Esophagus squamous epithelium (tissue), 5 donors: ENCODE data around the gene SUPT6H. TPM values are rescaled to one million over a fixed set of nuclear protein-coding genes. Genes with fewer than 3 reads are reported as not detected.

Experiments used
- DNase-seq: peaks from one replicate; lab custom pipeline; 2025; lab: John Stamatoyannopoulos, UW
- H3K27ac ChIP-seq, 4 donors: fragments of 200-600 bp; sonication (generic); one replicate each; pipeline ENCODE4 v1.5.1; 2016 to 2019; ENCODE audit warnings: mild to moderate bottlenecking in 1 of 4
- H3K27me3 ChIP-seq, 4 donors: fragments of 200-600 bp; sonication (generic); 1 replicate in 3 of 4; 2 replicates in 1 of 4; pipeline versions ENCODE4 v1.5.1 to v1.6.0; 2017 to 2021; ENCODE audit warnings: antibody characterized with exemption in 1 of 4
- H3K36me3 ChIP-seq, 3 donors: fragments of 200-600 bp; sonication (generic); one replicate each; pipeline ENCODE4 v1.5.1; 2016 to 2019
- H3K4me1 ChIP-seq, 3 donors: fragments of 200-600 bp; sonication (generic); one replicate each; pipeline ENCODE4 v1.5.1; 2017 to 2019
- H3K4me3 ChIP-seq, 4 donors: fragments of 200-600 bp; sonication (generic); 1 replicate in 3 of 4; 2 replicates in 1 of 4; pipeline ENCODE4 v1.5.1; 2016 to 2019; ENCODE audit warnings: mild to moderate bottlenecking in 2 of 4, moderate library complexity in 1 of 4
- H3K9me3 ChIP-seq, 3 donors: fragments of 200-600 bp; sonication (generic); one replicate each; pipeline ENCODE4 v1.5.1; 2016 to 2019
- CTCF ChIP-seq, 6 experiments: fragments of 450-650 bp in 4 of 6; fragments of 200-600 bp in 2 of 6; sonication (generic) in 2 of 6; IDR thresholded peaks; one replicate each; pipeline ENCODE4 v1.5.1; 2016 to 2019; ENCODE audit warnings: antibody characterized with exemption in 6 of 6, mild to moderate bottlenecking in 4 of 6, moderate library complexity in 4 of 6
- POLR2A ChIP-seq, 4 donors: fragments of 450-650 bp; IDR thresholded peaks; one replicate each; pipeline ENCODE4 v1.6.1; 2017; ENCODE audit warnings: antibody characterized with exemption in 4 of 4, mild to moderate bottlenecking in 4 of 4, moderate library complexity in 3 of 4
- WGBS, 2 donors: methylation state at CpG; one replicate each; pipeline ENCODE4 v1.1.5; 2018; 5-methylcytosine and 5-hydroxymethylcytosine counted together
- intact Hi-C: fragments of 100-400 bp; cut with DNase I; formaldehyde crosslinking; loops from one replicate; pipeline ENCODE4 v1.15.0; 2022
- total RNA-seq, 4 donors: library from RNA; depleted of rRNA; stranded (reverse); fragments of >200 nt; gene quantifications; one replicate each; pipeline ENCODE4 v1.1.0, GENCODE V29; 2016
- donor health status: DM: yes; HTN: yes; CAD: no.

SUPT6H gene
- total RNA-seq, 4 donors from 2014 or later, result 26.4 to 59.3 (median 48.8) TPM

- intact Hi-C loops, result no loop called here
- WGBS, 2 donors, result 50 to 88% methylated on average over 6 to 8 of the region's 18 CpGs
- Histone ChIP-seq H3K4me1 (peaks cover 57 to 75% (median 65%) of the 10 kb centered on the region in 3 donors), H3K27me3 (no peaks in the 10 kb centered on the region), H3K4me3 (peak overlapping the region in 1 of 4 donors; percentile 97), H3K36me3 (peaks cover 7 to 35% (median 22%) of the 10 kb centered on the region in 3 donors), H3K27ac (peak overlapping the region; percentile 94 to 99 (median 98)), H3K9me3 (no peaks in the 10 kb centered on the region)
- DNase-seq, result no peak
- TF ChIP-seq CTCF (IDR thresholded peaks at IDR 0.05) (no peak), POLR2A (IDR thresholded peaks at IDR 0.05) (no peak)
These were observed 86.1 kb downstream of the SUPT6H start for GRCh38 chr17:28747801-28748750.

GRCh38 chr17:28748852-28749515 lies 87.0 kb downstream of the SUPT6H start:
- no peak for DNase-seq
- WGBS, 2 donors, result 54 to 100% methylated on average over 1 to 8 of the region's 18 CpGs
- Histone ChIP-seq H3K4me1 (peaks cover 53 to 68% (median 58%) of the 10 kb centered on the region in 3 donors), H3K27ac (peak overlapping the region in 3 of 4 donors; percentile 69 to 99 (median 94)), H3K4me3 (no peak overlapping the region), H3K9me3 (no peaks in the 10 kb centered on the region), H3K27me3 (no peaks in the 10 kb centered on the region), H3K36me3 (peaks cover 7 to 35% (median 22%) of the 10 kb centered on the region in 3 donors)
- TF ChIP-seq POLR2A (IDR thresholded peaks at IDR 0.05) (no peak), CTCF (IDR thresholded peaks at IDR 0.05) (no peak)
- intact Hi-C loops, result no loop called here

- H3K27me3 ChIP-seq, result no peaks in the 10 kb centered on the region
- no peak for TF ChIP-seq CTCF (IDR thresholded peaks at IDR 0.05)
- TF ChIP-seq POLR2A (IDR thresholded peaks at IDR 0.05), result peak in 1 of 4 donors; percentile 1
- H3K4me1 ChIP-seq, result peaks cover 51 to 65% (median 53%) of the 10 kb centered on the region in 3 donors
- intact Hi-C loops, result no loop called here
- H3K9me3 ChIP-seq, result no peaks in the 10 kb centered on the region
- no peak overlapping the region for H3K4me3 ChIP-seq
- no peak for DNase-seq
- peaks cover 7 to 35% (median 22%) of the 10 kb centered on the region in 3 donors for H3K36me3 ChIP-seq
- H3K27ac ChIP-seq, result peak overlapping the region; percentile 37 to 69 (median 58)
- 36 to 47% methylated on average over 2 to 3 of the region's 11 CpGs for whole genome bisulfite sequencing, 2 donors
These were observed 87.6 kb downstream of the SUPT6H start for GRCh38 chr17:28749516-28750177.

- H3K4me1 ChIP-seq, result peaks cover 43 to 65% (median 51%) of the 10 kb centered on the region in 3 donors
- intact Hi-C loops, result no loop called here
These were observed 88.4 kb downstream of the SUPT6H start for GRCh38 chr17:28750178-28751047.

More at GRCh38 chr17:28750178-28751047, 88.4 kb downstream of the SUPT6H start:
- no peaks in the 10 kb centered on the region for H3K27me3 ChIP-seq
- peak overlapping the region; percentile 37 to 69 (median 58) for H3K27ac ChIP-seq
- H3K36me3 ChIP-seq, result peaks cover 7 to 35% (median 22%) of the 10 kb centered on the region in 3 donors
- 20 to 40% methylated on average over 14 to 15 of the region's 20 CpGs for WGBS, 2 donors
- H3K4me3 ChIP-seq, result no peak overlapping the region
- H3K9me3 ChIP-seq, result no peaks in the 10 kb centered on the region
- TF ChIP-seq POLR2A (IDR thresholded peaks at IDR 0.05) (peak in 1 of 4 donors; percentile 6), CTCF (IDR thresholded peaks at IDR 0.05) (peak; percentile 99 to 100 (median 100))
- peak; percentile 81 for DNase-seq
